22Rv1 (cell line): ENCODE results near the gene LETM1.
A peak's percentile ranks its signal among the peaks of the same experiment; 100 is the strongest.

Experiments
- H3K27ac ChIP-seq: fragments of 450-650 bp; 2 replicates; pipeline ENCODE4 v1.5.1; 2017
- CTCF ChIP-seq: fragments of 450-650 bp; IDR thresholded peaks from 2 replicates; pipeline ENCODE4 v1.5.1; 2017; ENCODE audit warnings: mild to moderate bottlenecking
- ZFX ChIP-seq: fragments of 450-650 bp; IDR thresholded peaks from 2 replicates; pipeline ENCODE4 v1.6.1; 2017; ENCODE audit warnings: antibody characterized with exemption, borderline replicate concordance

LETM1 gene

GRCh38 chr4:1767770-1768366 lies 88.1 kb downstream of the LETM1 start:
- H3K27ac ChIP-seq = no peak overlapping the region
- TF ChIP-seq CTCF (peak; percentile 38), ZFX (no peak)

- TF ChIP-seq CTCF = no peak
- no peak for TF ChIP-seq ZFX
- no peak overlapping the region for H3K27ac ChIP-seq
Measured at GRCh38 chr4:1767061-1767769, 88.7 kb downstream of the LETM1 start.

GRCh38 chr4:1766106-1767060 lies 89.6 kb downstream of the LETM1 start:
- no peak for TF ChIP-seq CTCF
- no peak for TF ChIP-seq ZFX
- no peak overlapping the region for H3K27ac ChIP-seq

GRCh38 chr4:1765409-1766072 lies 90.4 kb downstream of the LETM1 start:
- no peak for TF ChIP-seq CTCF
- no peak for TF ChIP-seq ZFX
- no peak overlapping the region for H3K27ac ChIP-seq

- TF ChIP-seq ZFX (no peak), CTCF (no peak)
- no peak overlapping the region for H3K27ac ChIP-seq
Measured at GRCh38 chr4:1764670-1765069, 91.3 kb downstream of the LETM1 start.

GRCh38 chr4:1763550-1764080 lies 92.3 kb downstream of the LETM1 start:
- TF ChIP-seq CTCF (peak; percentile 17), ZFX (no peak)
- no peak overlapping the region for H3K27ac ChIP-seq
